ENCODE results near the gene RAC3.

GRCh38 chr17:82015311-82015971, 16.0 kb upstream of the RAC3 start:
- TF ChIP-seq CTCF (IDR thresholded peaks at IDR 0.05) = no peak
- no peak for TF ChIP-seq POLR2AphosphoS5 (IDR thresholded peaks at IDR 0.05)
- TF ChIP-seq POLR2A (IDR thresholded peaks at IDR 0.05) = no peak

Measured in sigmoid colon (tissue), 4 donors.